ENCODE measurements around the gene FHL2.

Gene FHL2

DNA sequence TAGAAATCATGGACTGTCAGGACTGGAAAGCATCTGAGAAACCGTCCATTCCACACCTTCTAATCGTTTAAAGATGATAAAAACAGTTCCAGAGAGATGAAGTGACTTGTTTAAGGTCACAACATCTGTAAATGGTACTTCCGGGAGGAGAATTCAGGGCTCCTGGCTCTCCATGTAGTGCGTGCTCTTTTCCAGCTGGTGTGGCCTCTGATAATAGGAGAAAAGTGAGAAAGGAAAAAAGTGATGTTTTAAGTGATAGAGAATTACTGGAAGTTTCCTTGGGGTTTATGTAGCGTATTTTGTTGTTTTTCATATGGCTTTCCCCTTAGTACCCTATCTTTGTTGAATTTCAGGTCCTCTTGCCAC is 60.8 kb downstream of the FHL2 start:
- no peak for TF ChIP-seq TAF1 (IDR thresholded peaks at IDR 0.05; ENCODE audit: borderline replicate concordance, insufficient read depth, low read length)

DNA sequence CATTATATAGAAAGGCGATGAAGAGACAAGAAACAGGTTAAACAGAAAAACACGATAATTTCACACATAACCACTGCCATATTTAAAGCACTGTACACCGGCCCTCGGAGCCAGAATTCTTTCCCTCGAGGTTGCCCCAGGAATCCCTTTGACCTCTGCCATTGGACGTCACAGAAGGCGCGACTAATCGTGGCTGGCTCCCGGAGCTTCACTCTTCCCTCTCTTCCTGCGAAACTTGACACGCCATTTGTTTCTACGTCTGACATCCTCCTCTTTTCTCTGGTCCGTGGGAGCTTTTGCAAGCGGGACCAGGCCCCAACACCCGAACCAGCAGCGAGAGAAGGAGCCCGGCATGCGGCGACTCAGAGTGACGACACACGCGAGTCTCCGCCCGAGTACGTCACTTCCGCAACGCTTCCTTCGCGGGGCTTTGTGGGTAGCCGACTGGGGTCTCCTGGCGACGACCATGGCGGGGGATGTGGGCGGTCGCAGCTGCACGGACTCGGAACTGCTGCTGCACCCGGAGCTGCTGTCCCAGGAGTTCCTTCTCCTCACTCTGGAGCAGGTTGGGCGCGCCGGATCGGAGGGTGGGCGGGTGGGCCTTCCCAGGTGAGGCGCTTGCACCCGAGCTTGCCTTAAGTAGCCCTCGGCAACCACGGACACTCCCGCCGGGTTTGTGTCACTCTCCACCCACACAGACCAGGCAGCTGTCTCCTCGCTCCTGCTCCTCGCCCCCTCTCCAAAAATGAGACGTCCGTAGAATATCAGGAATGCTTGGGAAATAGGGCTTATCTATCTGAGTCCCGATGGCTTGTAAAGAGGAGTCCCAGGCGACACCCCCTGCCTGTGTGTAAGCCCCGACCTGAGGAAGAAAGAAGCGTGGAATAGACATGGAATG is 61.5 kb downstream of the FHL2 start, which contains the start of gene C2orf49:
C2orf49 (plus strand) TSS at position 419 of the 898 bp plus-strand sequence; CDS start at position 467, 48 bp downstream.
- TF ChIP-seq FOXP2 (optimal IDR thresholded peaks at IDR 0.05; ENCODE audit: borderline replicate concordance, extremely low read depth, extremely low read length, insufficient read depth) (peak; percentile 66), SIN3A (IDR thresholded peaks at IDR 0.05; ENCODE audit: borderline replicate concordance, insufficient read depth, low read length) (peak; percentile 61; the same call in 1 of the 2 replicates), POLR2AphosphoS5 (IDR thresholded peaks at IDR 0.05; ENCODE audit: low read depth, low read length) (peak; percentile 67), TAF1 (IDR thresholded peaks at IDR 0.05; ENCODE audit: borderline replicate concordance, insufficient read depth, low read length) (no peak)
- TF ChIP-seq, protein P1, sequence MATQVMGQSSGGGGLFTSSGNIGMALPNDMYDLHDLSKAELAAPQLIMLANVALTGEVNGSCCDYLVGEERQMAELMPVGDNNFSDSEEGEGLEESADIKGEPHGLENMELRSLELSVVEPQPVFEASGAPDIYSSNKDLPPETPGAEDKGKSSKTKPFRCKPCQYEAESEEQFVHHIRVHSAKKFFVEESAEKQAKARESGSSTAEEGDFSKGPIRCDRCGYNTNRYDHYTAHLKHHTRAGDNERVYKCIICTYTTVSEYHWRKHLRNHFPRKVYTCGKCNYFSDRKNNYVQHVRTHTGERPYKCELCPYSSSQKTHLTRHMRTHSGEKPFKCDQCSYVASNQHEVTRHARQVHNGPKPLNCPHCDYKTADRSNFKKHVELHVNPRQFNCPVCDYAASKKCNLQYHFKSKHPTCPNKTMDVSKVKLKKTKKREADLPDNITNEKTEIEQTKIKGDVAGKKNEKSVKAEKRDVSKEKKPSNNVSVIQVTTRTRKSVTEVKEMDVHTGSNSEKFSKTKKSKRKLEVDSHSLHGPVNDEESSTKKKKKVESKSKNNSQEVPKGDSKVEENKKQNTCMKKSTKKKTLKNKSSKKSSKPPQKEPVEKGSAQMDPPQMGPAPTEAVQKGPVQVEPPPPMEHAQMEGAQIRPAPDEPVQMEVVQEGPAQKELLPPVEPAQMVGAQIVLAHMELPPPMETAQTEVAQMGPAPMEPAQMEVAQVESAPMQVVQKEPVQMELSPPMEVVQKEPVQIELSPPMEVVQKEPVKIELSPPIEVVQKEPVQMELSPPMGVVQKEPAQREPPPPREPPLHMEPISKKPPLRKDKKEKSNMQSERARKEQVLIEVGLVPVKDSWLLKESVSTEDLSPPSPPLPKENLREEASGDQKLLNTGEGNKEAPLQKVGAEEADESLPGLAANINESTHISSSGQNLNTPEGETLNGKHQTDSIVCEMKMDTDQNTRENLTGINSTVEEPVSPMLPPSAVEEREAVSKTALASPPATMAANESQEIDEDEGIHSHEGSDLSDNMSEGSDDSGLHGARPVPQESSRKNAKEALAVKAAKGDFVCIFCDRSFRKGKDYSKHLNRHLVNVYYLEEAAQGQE (IDR thresholded peaks at IDR 0.05; ENCODE audit: insufficient read depth in 1 of 2, low read depth in 2 of 2, low read length in 2 of 2) = no peak

DNA sequence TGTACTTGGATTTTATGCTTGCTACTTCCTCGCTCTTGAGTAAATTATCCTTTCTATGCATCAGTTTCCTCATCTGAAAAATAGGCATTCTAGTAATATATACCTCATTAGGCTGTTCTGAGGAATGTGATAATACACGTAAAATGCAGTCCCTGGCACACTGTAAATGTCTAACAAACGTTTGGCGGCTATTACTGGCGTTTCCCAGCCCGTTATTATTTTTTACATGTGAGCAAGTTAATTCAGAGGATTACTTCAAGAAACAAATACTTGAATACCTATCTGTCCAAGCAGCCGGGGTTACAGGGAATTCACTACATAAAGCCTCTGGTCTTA is 62.1 kb downstream of the FHL2 start:
- TF ChIP-seq FOXP2 (optimal IDR thresholded peaks at IDR 0.05; ENCODE audit: borderline replicate concordance, extremely low read depth, extremely low read length, insufficient read depth) (no peak), TAF1 (IDR thresholded peaks at IDR 0.05; ENCODE audit: borderline replicate concordance, insufficient read depth, low read length) (no peak), SIN3A (IDR thresholded peaks at IDR 0.05; ENCODE audit: borderline replicate concordance, insufficient read depth, low read length) (no peak), POLR2AphosphoS5 (IDR thresholded peaks at IDR 0.05; ENCODE audit: low read depth, low read length) (no peak; the same call in 1 of the 2 replicates)
- TF ChIP-seq, protein P1 (IDR thresholded peaks at IDR 0.05; ENCODE audit: insufficient read depth in 1 of 2, low read depth in 2 of 2, low read length in 2 of 2) = no peak

DNA sequence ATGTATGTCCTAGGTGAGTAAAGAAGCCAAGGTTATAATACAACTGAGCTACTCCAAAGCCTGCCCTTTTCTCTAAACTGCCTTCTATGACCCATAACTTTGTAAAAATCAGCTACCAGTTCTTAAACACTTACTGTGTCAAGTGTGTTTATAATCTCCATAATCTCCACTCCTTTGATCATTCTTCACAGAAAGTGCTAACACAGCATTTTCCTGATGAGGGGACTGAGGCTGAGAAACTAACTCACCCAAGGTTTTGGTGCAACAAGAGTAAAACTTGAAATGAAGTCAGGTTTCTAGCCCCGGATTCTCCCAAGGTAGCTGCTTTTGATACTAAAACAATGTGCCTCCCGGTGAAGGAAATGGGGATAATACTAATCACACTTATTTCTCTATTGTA is 63.4 kb downstream of the FHL2 start:
- no peak for TF ChIP-seq TAF1 (IDR thresholded peaks at IDR 0.05; ENCODE audit: borderline replicate concordance, insufficient read depth, low read length)
- TF ChIP-seq SIN3A (IDR thresholded peaks at IDR 0.05; ENCODE audit: borderline replicate concordance, insufficient read depth, low read length) = no peak
- TF ChIP-seq, protein P1 (IDR thresholded peaks at IDR 0.05; ENCODE audit: insufficient read depth in 1 of 2, low read depth in 2 of 2, low read length in 2 of 2) = no peak
- no peak for TF ChIP-seq POLR2AphosphoS5 (IDR thresholded peaks at IDR 0.05; ENCODE audit: low read depth, low read length)
- TF ChIP-seq FOXP2 (optimal IDR thresholded peaks at IDR 0.05; ENCODE audit: borderline replicate concordance, extremely low read depth, extremely low read length, insufficient read depth) = no peak

DNA sequence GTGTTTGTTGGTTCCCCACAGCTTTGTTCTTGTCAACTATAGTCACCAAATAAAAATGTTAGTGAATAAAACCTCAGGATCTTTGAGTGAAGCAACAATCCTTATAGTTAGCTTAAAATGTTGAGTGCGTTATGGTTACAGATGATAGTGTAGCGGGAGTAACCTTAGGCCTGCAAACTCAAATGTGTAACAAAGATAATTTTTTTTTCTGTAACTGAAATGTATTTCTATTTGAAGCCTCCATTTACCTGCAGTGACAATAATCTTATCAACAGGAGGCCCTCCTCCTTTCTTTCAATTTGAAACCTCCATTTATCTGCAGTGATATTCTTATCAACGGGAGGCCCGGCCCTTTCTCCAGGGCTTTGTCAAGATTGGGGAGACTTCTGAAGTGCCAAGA is 64.6 kb downstream of the FHL2 start:
- TF ChIP-seq TAF1 (IDR thresholded peaks at IDR 0.05; ENCODE audit: borderline replicate concordance, insufficient read depth, low read length) (no peak), SIN3A (IDR thresholded peaks at IDR 0.05; ENCODE audit: borderline replicate concordance, insufficient read depth, low read length) (no peak), POLR2AphosphoS5 (IDR thresholded peaks at IDR 0.05; ENCODE audit: low read depth, low read length) (no peak), FOXP2 (optimal IDR thresholded peaks at IDR 0.05; ENCODE audit: borderline replicate concordance, extremely low read depth, extremely low read length, insufficient read depth) (no peak)
- TF ChIP-seq, protein P1 (IDR thresholded peaks at IDR 0.05; ENCODE audit: insufficient read depth in 1 of 2, low read depth in 2 of 2, low read length in 2 of 2) = no peak

Data from PFSK-1 (cell line).